HG03469 (cell line): ENCODE measurements around the gene DOK7.

Experiments
- ATAC-seq: cut with Tn5 transposase; IDR thresholded peaks from one replicate; pipeline ENCODE4 v1.9.1; 2021; ENCODE audit warnings: mild to moderate bottlenecking, moderate library complexity, moderate number of reproducible peaks; ENCODE audit not compliant: unreplicated experiment

DOK7 gene

GRCh38 chr4:3462790-3463415 is at the start of gene DOK7:
Gene DOK7, plus strand, starts transcription at chr4:3463306. Its CDS starts 70 bp downstream, at chr4:3463376.
- no peak for ATAC-seq

DNA sequence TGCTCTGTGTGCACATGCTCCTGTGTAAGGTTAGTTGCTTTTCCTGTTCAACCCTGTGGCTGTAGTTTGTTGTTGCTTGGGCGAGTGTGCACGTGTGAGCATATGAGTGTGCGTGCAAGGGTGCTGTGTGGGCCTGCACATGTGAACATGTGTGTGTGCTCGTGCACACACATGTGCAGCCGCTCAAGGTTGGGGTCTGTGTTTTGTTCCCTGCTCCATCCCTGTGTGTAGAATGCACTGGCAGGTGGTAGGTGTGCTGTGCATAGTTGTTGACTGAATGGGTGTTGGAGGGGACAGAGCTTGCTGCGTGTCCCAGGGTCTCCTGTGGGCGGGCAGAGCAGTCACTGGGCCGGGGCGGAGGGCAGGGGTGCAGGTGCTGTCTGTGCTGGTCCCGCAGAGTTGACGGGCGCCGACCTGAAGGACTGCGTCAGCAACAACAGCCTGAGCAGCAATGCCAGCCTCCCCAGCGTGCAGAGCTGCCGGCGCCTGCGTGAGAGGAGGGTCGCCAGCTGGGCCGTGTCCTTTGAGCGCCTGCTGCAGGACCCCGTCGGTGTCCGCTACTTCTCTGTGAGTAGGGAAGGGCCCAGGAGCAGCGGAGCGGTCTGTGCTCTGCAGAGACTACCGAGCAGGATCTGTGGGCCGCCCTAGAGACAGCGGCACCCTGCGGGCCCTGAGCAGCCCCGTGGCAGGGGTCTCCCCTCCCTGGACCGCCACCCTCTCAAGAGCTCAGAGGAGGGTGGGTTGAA is 49.3 kb upstream of the DOK7 start:
- no peak for ATAC-seq

DNA sequence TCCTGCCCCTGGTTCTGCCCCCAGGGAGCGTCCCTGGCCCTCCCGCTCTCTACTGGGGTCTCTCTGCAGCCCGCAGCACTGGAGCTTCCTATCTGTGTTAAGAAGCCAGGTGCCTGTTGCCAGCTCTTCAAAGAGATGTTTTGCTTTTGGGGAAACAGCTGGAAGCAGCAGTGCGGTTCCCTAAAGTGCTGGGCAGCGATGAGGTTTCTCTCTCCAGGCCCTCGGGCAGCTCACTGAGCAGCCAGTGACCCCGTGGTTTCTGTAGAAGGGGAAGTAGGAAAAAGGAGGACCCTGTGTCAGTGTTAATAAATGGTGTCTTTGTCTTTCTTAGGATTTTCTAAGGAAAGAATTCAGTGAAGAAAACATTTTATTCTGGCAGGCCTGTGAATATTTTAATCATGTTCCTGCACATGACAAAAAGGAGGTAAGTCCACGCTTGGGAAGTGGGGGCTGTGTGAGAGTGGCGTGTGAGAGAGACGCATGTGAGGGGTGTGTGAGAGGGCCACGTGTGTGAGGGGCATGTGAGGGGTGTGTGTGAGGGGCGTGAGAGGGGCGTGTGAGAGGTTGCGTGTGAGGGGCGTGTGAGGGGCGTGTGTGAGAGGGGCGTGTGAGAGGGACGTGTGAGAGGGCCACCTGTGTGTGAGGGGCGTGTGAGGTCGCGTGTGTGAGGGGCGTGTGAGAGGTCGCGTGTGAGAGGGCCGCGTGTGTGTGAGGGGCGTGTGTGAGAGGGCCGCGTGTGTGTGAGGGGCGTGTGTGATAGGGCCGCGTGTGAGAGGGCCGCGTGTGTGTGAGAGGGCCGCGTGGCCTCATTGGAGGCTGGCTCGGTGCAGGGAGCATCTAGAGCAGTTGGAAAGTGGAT is 48.5 kb upstream of the DOK7 start:
- ATAC-seq: no peak

DNA sequence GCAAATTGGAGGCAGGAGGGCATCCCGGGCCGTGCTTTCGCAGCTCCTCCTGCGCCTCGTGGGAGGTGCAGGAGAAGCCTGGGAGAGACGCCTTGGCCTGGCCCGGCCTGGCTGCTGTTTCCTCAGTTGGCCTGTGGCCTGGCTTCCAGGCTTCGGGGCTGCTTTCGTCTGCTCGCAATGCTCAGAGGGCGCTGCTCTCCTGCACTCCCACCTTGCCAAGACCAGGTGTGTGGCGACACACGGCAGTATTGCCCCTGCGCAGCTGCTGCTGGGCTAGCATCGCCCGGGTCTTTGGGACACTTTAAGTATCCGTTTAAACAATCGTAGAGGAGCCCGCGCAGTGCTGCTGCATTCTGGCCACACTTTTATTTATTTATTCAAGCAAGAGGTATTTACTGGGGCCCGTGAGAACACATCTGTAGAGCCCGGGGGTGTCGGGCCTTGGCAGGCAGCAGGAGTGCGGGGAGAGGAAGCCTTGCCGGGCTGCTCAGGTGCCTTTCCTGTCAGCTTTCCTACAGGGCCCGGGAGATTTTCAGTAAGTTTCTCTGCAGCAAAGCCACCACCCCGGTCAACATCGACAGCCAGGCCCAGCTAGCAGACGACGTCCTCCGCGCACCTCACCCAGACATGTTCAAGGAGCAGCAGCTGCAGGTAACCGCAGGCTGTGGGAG is 47.5 kb upstream of the DOK7 start:
- ATAC-seq: no peak

- ATAC-seq: no peak
These were observed 46.8 kb upstream of the DOK7 start for GRCh38 chr4:3416270-3416669.

DNA sequence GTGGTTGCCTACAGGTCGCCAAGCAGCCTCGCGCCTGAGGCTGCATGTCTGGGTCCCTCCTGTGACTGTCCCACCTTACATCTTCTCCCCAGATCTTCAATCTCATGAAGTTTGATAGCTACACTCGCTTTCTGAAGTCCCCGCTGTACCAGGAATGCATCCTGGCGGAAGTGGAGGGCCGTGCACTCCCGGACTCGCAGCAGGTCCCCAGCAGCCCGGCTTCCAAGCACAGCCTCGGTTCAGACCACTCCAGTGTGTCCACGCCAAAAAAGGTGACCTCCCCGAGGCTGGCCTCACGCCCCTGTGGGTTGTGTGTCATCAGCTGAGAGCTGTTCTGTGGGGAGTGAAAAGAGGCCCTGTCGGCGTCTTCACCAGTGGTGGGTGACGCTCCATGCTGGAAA is 46.3 kb upstream of the DOK7 start:
- ATAC-seq: no peak

DNA sequence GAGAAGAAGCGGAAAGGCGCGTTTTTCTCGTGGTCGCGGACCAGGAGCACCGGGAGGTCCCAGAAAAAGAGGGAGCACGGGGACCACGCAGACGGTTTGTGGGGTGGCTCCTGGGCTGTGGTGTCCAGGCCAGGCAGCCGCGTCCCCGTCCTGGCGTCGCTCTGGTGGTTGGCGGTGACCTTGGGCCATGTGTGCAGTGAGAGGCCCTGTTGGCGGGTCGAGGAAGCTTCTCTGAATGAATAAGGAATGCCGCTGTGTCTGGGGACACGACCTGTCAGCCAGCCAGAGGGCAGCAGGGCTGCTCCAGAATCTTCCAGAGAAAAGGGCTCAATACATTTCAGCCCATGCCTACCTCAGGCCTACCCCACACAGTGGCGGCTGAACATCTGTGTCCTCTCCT is 45.7 kb upstream of the DOK7 start:
- no peak for ATAC-seq

DNA sequence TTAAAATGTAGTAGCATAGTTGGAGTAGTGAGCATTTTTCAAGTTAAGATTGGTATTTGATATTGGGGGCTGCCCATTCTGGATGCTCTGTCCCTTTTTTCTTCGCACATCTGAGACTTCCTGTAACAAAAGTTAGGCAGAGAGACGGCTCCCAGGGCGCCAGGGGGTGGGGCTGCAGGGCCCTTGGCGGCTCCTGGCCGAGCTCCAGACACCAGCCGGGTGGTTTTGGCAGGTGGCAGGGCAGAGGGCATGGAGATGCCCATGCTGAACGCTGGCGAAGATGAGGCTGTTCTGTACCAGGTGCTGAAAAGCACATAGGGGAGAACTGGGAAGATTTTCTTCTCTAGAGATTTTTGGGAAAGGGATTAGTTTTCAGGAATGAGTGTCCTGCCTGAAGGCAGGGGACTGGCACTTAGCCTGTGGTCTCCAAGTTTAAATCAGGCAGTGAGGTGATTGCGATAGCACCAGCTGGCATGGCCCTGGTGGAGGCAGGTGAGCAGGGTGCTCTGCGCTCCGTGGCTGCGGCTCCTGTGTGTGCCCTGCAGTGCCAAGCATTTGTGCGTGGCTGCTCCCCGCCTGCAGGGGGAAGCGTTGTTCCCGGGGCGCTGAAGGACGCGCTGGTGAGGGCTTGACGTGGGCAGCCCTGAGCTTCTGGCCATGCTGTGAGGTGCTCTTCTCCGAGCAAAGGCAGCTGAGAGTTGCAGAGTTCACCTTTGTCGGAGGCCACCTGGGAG is 44.9 kb upstream of the DOK7 start:
- ATAC-seq: no peak

GRCh38 chr4:3419836-3420605 is 43.1 kb upstream of the DOK7 start:
- ATAC-seq: no peak

GRCh38 chr4:3420606-3420955 is 42.5 kb upstream of the DOK7 start:
- ATAC-seq: no peak

GRCh38 chr4:3420956-3421355 is 42.1 kb upstream of the DOK7 start:
- no peak for ATAC-seq

DNA sequence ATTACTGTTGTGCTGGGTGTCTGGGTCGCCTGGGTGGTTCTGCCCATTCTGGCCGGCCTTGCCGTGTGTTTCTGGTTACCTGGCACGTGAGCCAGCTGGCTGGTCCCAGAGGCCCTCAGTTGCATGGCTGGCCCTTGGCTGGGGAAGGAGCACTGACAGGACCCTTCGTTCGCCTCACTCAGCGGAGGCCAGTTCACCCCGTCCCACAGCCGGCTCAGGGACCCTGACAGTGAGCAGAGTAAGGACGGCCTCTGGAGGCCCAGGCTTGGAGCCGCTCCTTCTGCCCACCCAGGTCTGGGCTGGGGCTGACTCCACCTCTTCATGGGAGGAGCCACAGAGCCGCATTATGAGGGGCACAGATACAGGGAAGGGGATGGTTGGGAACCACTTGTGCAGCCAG is 41.6 kb upstream of the DOK7 start:
- ATAC-seq: no peak

GRCh38 chr4:3422241-3422801 is 40.8 kb upstream of the DOK7 start:
- ATAC-seq: no peak

- ATAC-seq: no peak
These were observed 40.3 kb upstream of the DOK7 start for GRCh38 chr4:3422808-3423297.

DNA sequence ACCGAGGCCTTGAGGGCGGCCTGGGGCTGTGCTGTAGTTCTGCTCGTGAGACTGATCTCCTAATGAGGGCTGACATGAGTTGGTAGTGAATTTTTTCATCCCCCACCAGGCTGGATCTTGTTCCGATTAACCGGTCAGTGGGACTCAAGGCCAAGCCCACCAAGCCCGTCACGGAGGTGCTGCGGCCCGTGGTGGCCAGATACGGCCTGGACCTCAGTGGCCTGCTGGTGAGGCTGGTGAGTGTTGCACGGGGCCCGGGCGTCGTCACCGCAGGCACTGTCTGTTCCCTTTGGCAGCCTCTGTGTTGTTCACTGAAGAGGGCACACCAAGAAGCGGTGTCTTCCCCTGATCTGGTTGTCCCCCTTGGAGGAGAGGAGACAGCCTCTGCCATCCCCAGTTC is 39.7 kb upstream of the DOK7 start:
- no peak for ATAC-seq

- ATAC-seq: no peak
These were observed 39.2 kb upstream of the DOK7 start for GRCh38 chr4:3423952-3424351.

DNA sequence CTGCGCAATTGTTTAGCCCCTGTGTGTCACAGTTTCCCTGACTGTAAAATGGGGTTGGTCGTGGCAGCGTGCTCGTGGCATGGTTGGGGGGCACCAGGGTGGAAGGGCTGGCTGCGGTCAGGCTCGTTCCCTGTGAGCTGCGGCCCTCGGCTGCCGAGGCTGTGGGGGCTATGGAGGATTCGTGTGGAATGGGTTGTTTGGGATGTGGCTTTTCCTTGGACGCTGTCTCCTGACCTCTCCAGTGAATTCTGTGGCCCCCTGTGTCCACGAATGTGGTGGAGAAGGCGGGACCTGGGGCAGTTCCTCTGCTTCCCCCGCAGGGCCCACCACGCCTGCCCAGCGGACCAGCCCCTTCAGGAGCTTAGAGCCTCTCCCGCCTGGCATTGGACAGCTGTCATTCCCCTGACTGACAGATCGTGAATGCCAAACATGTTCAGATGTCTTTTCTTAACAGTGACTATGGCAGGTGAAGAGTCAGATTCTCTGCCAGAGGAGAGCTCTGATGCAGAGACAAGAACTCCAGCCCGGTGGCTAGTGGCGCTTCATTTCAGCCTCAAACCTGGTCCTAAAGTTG is 38.5 kb upstream of the DOK7 start:
- no peak for ATAC-seq

DNA sequence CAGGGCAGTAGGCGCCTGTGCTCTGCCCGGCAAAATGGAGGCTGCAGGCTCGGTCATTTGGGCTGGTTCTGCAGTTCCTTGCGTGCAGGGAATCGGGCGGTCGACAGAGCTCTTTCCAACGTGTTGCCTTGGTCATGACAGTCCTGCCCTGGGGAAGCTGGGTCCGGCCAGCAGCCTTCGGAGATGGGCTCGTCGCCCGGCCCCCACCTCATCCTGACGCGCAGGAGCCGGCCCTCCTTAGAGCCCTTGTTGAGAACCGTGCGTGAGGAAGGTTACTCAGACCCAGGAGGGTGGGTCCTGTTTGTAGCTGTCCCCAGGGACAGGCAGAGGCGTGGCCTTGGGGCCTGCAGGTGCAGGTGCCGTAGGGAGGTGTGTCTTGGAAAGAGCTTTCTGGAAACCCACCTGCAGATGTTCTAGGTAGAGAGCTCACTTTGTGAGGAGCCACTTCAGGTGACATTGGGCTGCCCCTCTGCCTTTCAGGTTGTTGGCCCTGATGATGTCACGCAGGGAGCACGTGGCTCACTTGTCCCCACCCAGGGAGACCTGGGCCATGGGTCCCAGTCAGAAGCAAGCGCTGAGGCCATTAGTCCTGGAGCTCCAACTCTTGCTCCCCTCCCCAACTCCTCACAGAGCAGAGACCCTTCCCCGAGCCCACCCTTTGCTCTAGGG is 36.5 kb upstream of the DOK7 start:
- ATAC-seq: no peak

DNA sequence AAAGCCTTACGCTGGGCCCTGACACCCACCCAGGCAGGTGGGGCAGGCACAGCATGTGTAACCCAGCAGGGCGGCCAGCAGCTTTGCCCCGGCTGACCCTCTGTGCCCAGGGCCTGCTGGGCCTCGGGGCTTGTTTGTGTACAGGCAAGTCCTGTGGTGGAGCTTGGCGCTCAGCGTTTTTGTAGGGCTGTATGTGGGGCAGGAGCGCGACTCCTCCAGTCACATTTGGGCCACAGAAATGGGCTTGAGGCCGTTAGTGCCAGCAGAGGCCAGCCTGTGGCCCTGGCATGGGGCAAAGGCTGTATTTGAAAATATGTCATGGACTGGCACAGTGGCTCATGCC is 36.0 kb upstream of the DOK7 start:
- ATAC-seq: no peak
